GM19043 (cell line): Measurements from ENCODE around the gene TYMP.
"Not testable (repeated sequence)": the region's sequence is repeated elsewhere in the genome, so short reads cannot be mapped to it uniquely, and the experiment has no call there.

Experiments used
- ATAC-seq: cut with Tn5 transposase; IDR thresholded peaks from one replicate; pipeline ENCODE4 v1.9.1; 2021; ENCODE audit warnings: low read depth; ENCODE audit not compliant: unreplicated experiment

TYMP gene

DNA sequence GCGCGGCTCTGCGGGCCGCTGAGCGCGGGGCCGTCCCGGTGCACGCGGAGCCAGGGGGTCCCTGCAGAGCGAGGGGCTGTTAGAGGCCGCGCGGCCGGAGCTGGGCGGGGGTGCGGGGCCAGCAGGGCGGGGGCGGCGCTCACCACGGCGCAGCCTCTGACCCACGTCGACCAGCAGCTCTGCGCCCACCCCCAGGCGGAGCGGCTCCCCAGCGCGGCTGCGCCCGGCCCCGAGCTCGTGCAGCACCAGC lies 4.0 kb downstream of the TYMP start:
- ATAC-seq: no peak

DNA sequence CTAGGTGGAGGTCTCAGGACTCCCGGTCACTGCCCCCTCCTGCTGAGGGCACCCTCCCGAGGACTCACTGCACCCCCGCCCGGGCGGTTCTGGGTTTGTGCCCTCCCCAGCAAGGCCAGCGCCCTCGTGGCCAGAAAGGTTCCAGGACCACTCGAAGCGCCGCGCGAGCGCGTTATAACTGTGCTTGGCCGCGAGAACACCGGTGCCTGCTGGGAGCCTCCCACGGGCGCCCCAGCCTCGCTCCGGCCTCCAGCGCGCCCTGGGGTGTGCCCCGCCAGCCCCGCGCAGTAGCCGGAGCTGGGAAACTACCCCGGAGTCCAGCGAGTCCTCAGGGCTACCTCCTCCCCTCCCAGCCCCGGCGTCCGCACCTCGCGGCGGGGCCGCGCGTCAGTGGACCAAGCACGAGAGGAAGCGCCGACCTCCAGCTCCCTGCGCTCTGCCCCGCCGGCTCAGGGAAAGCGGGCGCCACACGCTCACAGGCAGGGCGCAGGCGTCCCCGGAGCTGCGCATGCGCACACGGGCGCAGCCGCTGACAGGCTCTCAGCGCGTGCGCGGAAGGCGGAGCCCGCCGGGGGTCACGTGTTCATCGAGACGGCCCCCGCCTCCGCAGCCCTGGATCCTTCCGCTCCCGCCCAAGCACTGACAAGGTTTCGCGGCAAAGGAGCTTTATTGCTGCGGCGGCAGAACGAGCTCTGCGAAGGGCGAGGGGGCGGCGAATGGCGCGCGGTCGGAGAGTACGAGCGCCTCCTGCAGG lies 4.5 kb downstream of the TYMP start, which contains the start of gene SCO2:
SCO2 (minus strand) TSS at position 495 of the 754 bp plus-strand sequence. CDS start 1,187 bp downstream, outside the sequence.
- peak; percentile 35 for ATAC-seq

DNA sequence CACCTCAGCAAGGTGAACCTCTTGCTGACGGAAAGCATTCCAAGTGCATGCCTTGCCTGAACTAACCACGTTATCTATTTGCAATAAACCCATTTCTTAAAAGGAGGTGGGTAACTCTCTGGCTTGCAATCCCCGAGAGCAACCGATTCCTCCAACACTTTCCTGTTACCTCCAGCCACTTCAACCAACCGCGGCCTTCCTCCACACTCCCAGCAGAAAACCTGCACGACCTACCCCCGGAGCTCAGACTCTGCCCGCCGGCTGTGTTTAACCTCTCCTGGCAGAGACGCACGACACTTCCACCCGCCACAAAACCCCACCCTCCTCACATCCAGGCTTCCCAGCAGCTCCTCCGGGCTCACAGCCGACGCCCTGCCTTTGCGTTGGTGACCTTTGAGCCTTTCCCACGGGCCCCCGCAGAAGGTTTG lies 5.1 kb downstream of the TYMP start:
- ATAC-seq: no peak

GRCh38 chr22:50523806-50524675 lies 5.8 kb downstream of the TYMP start:
- no peak for ATAC-seq

GRCh38 chr22:50523458-50523805 lies 6.4 kb downstream of the TYMP start:
- no peak for ATAC-seq

GRCh38 chr22:50522806-50523438 lies 6.9 kb downstream of the TYMP start:
- ATAC-seq: no peak

GRCh38 chr22:50522208-50522805 lies 7.5 kb downstream of the TYMP start:
- no peak for ATAC-seq

DNA sequence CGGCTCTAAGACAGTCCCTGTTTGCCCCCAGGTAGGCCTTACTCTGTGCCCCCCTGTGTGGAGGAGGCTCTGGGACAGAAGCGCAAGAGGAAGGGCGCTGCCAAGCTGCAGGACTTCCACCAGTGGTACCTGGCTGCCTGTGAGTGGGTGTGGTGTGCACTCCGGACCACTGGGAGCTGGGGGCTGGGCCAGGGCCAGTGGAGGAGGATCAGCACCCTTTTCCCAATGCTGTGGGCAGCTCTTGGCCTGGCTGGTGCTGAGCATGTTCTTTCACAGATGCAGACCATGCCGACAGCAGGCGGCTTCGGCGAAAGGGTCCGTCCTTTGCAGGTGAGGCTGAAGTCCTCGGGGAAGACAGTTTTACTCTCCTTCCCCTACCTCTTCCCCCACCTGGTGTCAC lies 8.1 kb downstream of the TYMP start:
- ATAC-seq: no peak

- no peak for ATAC-seq
These were observed 8.9 kb downstream of the TYMP start for GRCh38 chr22:50520826-50521453.

DNA sequence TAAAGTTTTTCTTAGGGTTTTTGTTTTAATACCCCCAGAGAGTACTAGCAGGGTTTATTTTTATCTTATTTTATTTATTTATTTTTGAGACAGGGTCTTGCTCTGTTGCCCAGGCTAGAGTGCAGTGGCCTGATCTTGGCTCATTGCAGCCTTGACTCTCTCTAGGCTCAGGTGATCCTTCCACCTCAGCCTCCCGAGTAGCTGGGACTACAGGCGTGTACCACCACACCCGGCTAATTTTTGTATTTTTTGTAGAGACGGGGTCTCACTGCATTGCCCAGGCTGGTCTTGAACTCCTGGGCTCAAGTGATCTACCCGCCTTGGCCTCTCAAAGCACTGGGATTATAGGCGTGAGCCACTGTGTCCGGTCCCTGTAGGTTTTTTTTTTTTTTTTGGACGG lies 9.6 kb downstream of the TYMP start:
- ATAC-seq: not testable (repeated sequence)

DNA sequence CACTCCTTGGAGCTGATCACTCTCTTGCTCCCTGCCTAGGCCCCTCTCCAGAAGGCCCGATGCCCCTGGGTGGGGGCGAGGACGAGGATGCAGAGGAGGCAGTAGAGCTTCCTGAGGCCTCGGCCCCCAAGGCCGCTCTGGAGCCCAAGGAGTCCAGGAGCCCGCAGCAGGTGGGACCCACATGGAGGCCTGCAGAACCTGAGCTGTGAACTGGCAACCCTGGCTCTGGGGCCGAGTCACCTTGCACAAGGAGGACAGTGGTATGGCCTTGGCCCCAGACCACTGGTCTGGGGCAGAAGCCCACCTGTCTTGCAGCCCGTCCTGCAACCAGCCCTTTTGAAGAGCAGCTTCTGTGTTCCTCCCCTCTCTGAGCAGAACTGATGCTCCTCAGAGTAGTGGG lies 10.7 kb downstream of the TYMP start:
- ATAC-seq: no peak

GRCh38 chr22:50518606-50519005 lies 11.2 kb downstream of the TYMP start:
- ATAC-seq: no peak

DNA sequence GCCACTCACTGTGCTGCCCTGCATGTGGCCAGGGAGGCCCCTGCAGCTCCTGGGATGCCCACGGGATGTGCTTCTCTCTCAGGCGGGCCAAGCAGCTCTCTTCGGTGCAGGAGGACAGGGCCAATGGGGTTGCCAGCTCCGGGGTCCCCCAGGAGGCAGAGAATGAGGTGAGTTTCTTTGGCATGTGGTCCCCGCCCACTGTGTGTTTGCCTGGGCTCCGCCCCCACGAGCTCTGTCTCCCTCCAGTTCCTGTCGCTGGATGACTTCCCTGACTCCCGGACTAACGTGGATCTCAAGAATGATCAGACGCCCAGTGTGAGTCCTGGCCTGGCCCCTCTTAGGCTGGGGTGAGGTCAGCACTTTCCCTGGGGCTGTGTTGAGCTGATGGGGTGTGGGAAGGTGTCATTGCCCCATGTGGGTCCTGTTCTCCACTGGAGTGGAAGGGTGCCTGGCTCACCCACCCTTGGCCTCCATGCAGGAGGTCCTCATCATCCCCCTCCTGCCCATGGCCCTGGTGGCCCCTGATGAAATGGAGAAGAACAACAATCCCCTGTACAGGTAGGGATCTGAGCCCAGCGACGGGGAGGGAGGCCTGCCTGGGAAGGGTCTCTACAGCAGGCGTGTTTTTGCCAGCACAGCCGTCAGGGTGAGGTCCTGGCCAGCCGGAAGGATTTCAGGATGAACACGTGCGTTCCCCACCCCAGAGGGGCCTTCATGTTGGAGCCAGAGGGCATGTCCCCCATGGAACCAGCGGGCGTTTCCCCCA lies 12.1 kb downstream of the TYMP start:
- ATAC-seq: no peak

DNA sequence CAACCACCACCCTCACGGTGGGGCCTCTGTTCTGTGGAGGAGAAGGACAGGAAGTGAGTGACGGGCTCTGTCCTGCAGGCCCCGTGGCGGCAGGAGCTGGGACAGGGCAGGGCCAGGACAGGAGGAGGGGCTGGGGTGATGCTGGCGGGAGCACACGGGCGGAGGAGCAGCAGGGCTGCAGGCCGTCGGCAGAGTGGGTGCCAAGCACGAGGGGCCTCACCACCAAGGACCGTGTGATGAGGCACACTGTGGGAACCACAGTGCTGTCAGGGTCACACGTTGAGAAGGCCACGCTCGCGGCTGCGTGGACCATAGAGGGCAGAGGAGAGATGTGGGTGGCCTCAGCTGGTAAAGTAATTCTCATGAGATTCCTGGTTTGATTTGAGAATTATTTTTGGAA lies 12.9 kb downstream of the TYMP start:
- ATAC-seq: no peak

- ATAC-seq: no peak
These were observed 13.7 kb downstream of the TYMP start for GRCh38 chr22:50516068-50516467.

DNA sequence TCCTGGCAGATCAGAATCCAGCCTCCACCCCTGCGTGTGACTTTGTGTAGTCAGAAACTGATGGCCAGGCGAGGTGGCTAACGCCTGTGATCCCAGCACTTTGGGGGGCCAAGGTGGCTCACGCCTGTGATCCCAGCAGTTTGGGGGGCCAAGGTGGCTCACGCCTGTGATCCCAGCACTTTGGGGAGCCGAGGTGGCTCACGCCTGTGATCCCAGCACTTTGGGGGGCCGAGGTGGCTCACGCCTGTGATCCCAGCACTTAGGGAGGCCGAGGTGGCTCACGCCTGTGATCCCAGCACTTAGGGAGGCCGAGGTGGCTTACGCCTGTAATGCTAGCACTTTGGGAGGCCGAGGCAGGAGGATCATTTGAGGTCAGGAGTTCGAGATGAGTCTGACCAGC lies 16.6 kb downstream of the TYMP start:
- ATAC-seq: no peak

DNA sequence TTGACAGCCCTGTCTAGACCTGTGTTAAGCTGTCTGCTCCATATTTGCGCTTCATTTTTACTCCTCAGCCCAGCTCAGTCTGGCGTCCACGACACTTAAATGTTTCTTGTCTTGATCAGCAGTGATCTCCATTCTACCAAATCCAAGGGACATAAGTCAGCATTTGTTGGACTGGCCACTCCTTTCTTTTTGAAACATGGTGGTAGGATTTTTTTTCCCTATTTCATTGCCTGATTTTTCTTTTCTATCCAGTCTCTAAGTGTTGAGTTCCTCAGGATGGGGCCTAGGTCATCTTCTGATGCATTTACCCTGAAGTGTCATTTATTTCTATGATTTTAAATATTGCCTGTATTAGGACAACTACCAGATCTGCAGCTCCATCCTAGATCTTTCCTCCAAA lies 20.9 kb downstream of the TYMP start:
- ATAC-seq: no peak

DNA sequence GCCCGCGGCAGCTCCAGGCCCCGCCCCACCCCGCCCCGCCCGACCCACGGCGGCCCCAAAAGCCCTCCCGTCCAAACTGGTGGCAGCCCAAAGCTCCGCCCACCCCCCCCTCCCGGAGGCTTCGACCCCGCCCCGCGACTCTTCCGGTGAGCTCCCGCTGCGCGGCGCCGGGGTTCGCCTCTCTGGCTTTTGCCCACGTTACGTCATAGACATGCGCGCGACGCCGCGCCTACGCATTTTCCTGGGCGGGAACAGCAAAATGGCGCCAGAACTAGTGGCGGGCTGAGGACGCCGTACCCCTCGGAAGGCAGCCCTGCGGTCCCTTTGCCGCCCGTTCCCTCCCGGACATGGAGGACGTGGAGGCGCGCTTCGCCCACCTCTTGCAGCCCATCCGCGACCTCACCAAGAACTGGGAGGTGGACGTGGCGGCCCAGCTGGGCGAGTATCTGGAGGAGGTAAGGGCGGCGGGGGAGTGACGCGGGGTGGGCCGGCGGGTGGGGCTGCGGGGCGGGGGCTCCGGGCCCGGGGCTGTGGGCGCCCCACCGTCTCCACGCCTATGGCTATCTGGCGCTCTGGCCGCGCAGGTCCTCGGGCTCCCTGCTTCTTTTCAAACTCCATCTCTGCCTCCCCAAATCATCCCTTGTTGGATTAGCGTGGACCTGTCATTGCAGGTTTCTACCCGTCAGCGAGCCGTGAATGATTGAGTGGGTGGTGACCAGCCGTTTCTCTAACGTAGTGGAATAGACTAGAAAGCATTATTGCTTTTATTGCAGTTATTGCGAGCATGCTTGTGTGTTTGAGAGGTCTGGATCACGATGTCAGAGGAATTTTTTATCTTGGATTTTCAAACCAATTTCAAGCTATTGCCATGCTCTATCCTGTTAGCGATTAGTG lies 21.6 kb downstream of the TYMP start, which contains the start of gene NCAPH2:
NCAPH2 (plus strand) TSS at position 234 of the 894 bp plus-strand sequence; CDS start at position 348, 114 bp downstream.
- ATAC-seq: peak; percentile 75

- ATAC-seq: peak; percentile 40
These were observed 22.3 kb downstream of the TYMP start, which contains the start of gene LMF2 for GRCh38 chr22:50507421-50507990. TSS of gene LMF2 (minus strand) at chr22:50507702. CDS start at chr22:50507675, 27 bp downstream.
